ENCODE measurements around the gene UCHL1.

GRCh38 chr4:41232856-41233255 lies 23.9 kb upstream of the UCHL1 start:
- TF ChIP-seq, protein P1, sequence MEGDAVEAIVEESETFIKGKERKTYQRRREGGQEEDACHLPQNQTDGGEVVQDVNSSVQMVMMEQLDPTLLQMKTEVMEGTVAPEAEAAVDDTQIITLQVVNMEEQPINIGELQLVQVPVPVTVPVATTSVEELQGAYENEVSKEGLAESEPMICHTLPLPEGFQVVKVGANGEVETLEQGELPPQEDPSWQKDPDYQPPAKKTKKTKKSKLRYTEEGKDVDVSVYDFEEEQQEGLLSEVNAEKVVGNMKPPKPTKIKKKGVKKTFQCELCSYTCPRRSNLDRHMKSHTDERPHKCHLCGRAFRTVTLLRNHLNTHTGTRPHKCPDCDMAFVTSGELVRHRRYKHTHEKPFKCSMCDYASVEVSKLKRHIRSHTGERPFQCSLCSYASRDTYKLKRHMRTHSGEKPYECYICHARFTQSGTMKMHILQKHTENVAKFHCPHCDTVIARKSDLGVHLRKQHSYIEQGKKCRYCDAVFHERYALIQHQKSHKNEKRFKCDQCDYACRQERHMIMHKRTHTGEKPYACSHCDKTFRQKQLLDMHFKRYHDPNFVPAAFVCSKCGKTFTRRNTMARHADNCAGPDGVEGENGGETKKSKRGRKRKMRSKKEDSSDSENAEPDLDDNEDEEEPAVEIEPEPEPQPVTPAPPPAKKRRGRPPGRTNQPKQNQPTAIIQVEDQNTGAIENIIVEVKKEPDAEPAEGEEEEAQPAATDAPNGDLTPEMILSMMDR (IDR thresholded peaks at IDR 0.05; ENCODE audit: low read length): no peak
- TF ChIP-seq EZH2 (IDR thresholded peaks at IDR 0.05; ENCODE audit: borderline replicate concordance, low read length): no peak
